ENCODE results near the gene AEN. TPM values are rescaled to one million over a fixed set of nuclear protein-coding genes. Genes with fewer than 3 reads are reported as not detected.

Gene AEN, protein sequence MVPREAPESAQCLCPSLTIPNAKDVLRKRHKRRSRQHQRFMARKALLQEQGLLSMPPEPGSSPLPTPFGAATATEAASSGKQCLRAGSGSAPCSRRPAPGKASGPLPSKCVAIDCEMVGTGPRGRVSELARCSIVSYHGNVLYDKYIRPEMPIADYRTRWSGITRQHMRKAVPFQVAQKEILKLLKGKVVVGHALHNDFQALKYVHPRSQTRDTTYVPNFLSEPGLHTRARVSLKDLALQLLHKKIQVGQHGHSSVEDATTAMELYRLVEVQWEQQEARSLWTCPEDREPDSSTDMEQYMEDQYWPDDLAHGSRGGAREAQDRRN
- total RNA-seq, result 100 to 1,000 TPM in 1 of 2 donors, 10 to 100 TPM in 1; 24.2 to 122 TPM

DNA sequence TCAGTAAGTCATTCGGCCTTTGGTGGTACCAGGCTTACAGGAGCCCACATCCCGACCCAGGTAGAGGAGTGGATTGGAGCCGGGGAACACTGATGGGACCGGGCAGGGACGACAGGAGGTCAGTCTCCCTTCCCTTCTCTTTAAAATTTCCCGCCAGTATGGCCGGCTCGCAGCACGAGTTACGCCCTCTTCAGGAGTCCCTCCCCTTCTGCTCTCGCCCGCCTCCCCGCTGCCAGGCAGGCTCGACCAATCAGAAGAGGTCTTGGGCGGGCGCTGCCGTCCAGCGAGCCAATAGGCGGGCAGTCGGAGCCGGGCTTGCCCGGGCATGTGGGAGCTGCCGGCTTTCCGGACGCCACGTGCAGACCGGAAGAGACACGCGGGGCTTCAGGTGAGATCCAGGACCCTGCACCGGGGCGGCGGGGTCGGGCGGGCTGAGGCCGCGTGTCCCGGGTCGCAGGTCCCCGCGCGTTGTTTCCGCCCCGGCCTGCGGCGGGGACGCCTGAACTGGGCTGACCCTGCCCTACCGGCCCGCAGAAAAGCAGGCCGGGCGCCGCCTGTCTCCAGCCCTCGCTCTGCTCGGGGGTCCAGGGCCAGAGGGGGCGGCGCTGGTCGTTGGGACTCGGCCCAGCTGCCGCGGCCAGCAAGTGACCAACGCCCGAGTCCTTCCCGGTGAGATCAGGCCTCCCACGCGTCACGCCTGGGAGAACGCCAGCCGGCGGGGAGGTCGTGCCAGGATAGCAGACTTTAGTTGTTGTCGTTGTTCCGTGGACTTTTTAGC is at the start of gene AEN:
TSS of gene AEN (plus strand) at position 346 of the 778 bp plus-strand sequence. CDS start 4,870 bp downstream, outside the sequence.
- Mint-ChIP-seq H3K27ac (peak within 1 kb of the TSS; percentile 92 to 99), H3K36me3 (peaks cover 10 to 45% of the 10 kb centered on the region in 2 donors), H3K9me3 (no peaks in the 10 kb centered on the region)
- DNase-seq (ENCODE audit: low spot score in 2 of 2), result peak; percentile 94 to 98
- ATAC-seq, result peak; percentile 78 to 83

DNA sequence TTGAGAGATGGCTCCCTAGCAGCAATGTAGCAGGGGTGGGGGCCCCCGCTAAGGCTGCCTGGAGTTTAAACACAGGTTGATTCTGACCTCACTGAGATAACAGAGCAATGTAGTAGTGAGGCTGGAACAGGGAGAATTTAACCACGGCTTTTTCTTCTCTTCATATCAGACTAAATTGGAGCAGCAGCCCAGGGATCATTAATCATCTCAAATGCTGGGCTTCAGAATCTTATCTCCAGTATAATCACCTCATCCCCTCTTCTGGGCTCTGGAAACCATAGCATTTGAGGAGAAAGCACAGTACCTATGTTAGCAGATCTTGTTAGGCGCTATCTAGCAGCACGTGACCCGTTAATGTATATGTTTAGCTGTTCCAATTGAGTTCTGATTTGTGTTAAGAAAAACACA is 49.3 kb upstream of the AEN start:
- no peaks in the 10 kb centered on the region for H3K9me3 Mint-ChIP-seq
- H3K27ac Mint-ChIP-seq, result no peak overlapping the region
- DNase-seq (ENCODE audit: low spot score in 2 of 2) (no peak), ATAC-seq (no peak)
- no peaks in the 10 kb centered on the region for H3K36me3 Mint-ChIP-seq

DNA sequence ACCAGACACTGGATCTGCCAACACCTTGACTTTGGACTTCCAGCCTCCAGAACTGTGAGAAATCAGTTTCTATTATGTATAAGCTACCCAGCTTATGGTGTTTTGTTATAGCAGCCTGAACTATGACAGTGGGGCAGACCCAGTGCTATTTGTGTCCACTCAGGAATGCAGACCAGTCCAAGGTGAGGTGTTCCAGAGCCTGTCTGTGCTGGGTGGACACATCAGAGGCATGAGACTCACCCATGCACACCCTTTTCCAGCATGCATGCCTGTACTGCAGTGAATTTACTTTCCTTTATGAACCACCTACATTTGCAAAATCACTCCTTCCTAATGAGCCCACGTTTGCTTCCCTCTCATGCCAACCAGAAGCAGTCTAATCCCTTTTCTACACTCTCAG is 47.1 kb upstream of the AEN start:
- no peaks in the 10 kb centered on the region for H3K36me3 Mint-ChIP-seq
- no peak overlapping the region for H3K27ac Mint-ChIP-seq
- no peak for ATAC-seq
- DNase-seq (ENCODE audit: low spot score in 2 of 2), result no peak
- H3K9me3 Mint-ChIP-seq, result no peaks in the 10 kb centered on the region

DNA sequence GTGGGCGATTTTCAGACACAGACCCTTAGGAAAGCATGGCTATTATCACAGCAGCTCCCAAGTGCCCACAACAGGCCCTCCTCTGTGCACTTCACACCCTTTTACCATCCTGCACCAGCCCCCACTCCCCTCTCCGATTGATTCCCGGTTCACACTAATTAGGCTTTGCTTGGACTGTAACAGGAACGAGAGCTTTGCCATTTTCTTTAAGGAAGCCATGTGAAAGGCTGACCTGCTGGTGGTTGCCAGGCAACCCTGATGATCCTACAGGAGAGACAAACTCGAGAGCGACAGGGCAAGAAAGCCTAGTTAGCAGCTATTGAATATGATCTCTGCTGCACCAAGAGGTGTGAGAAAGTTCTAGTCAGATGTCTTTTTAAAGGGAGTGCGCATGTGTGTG is 46.5 kb upstream of the AEN start:
- H3K9me3 Mint-ChIP-seq, result no peaks in the 10 kb centered on the region

GRCh38 chr15:88579322-88579721 is 41.8 kb upstream of the AEN start:
- H3K36me3 Mint-ChIP-seq, result no peaks in the 10 kb centered on the region
- ATAC-seq, result no peak
- no peak for DNase-seq (ENCODE audit: low spot score in 2 of 2)
- H3K27ac Mint-ChIP-seq, result no peak overlapping the region
- no peaks in the 10 kb centered on the region for H3K9me3 Mint-ChIP-seq

More for the DNA sequence above, 46.5 kb upstream of the AEN start:
- DNase-seq (ENCODE audit: low spot score in 2 of 2) (no peak), ATAC-seq (no peak)
- Mint-ChIP-seq H3K27ac (no peak overlapping the region), H3K36me3 (no peaks in the 10 kb centered on the region)

GRCh38 chr15:88580532-88580931 is 40.6 kb upstream of the AEN start:
- Mint-ChIP-seq H3K36me3 (no peaks in the 10 kb centered on the region), H3K27ac (no peak overlapping the region), H3K9me3 (no peaks in the 10 kb centered on the region)
- ATAC-seq, result no peak
- no peak for DNase-seq (ENCODE audit: low spot score in 2 of 2)

DNA sequence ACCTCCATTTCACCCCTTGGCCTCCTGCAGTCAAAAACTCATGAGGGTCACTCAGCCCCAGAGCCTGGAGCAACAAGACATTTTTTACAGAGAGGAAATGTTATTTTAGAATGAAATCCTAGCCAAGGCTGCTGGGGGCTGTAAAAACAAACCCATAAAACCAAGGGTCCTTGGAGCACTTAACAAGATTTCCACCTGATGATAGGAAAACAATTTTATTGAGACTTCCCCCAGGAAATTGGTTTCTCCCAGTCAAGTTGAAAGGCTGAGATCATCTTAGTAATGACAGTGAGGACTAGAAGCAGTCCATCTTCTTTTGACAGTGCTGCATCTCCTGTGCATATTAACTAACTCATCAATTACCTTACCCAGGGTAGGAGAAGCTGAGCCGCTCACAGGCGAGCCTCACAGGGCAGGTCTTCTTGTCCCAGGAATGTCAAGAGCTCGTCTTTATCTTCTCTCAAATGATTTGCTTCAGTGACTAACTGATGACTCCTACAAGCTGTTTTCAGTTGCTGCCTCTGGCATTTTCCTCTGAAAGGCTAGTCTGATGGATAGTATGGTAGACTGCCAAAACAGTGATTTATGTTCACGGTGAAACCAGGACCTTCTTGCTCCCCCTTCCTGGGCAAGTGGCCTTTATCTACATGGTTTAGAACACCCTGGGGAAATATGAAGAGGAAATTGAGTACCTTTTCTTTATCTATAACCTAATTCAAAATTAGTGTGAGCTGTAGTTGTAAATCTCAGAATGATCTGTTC is 34.6 kb upstream of the AEN start:
- ATAC-seq, result no peak
- no peak for DNase-seq (ENCODE audit: low spot score in 2 of 2)
- H3K27ac Mint-ChIP-seq, result no peak overlapping the region
- no peaks in the 10 kb centered on the region for H3K9me3 Mint-ChIP-seq
- no peaks in the 10 kb centered on the region for H3K36me3 Mint-ChIP-seq

GRCh38 chr15:88590759-88591158 is 30.4 kb upstream of the AEN start:
- DNase-seq (ENCODE audit: low spot score in 2 of 2), result no peak
- Mint-ChIP-seq H3K36me3 (no peaks in the 10 kb centered on the region), H3K27ac (no peak overlapping the region), H3K9me3 (no peaks in the 10 kb centered on the region)
- no peak for ATAC-seq

DNA sequence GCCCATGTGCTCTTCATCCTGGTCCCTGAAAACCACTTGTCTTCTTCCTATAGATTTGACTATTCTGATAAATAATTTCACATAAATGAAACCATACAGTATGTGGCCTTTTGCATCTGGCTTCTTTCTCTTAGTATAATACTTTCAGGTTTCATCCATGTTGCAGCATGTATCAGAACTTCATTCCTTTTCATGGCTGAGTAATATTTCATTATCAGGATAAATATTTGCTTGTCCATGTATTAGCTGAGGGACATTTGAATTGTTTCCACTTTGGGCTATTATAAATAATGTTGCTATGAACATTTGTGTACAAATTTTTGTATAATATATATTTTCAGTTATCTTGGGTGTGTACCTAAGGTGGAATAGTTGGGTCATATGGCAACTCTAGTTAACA is 29.8 kb upstream of the AEN start:
- no peaks in the 10 kb centered on the region for H3K9me3 Mint-ChIP-seq
- DNase-seq (ENCODE audit: low spot score in 2 of 2) (no peak), ATAC-seq (no peak)
- no peak overlapping the region for H3K27ac Mint-ChIP-seq
- H3K36me3 Mint-ChIP-seq, result no peaks in the 10 kb centered on the region

- ATAC-seq (no peak), DNase-seq (ENCODE audit: low spot score in 2 of 2) (no peak)
- H3K27ac Mint-ChIP-seq, result no peak overlapping the region
Observed at GRCh38 chr15:88603885-88604284, 17.3 kb upstream of the AEN start.

DNA sequence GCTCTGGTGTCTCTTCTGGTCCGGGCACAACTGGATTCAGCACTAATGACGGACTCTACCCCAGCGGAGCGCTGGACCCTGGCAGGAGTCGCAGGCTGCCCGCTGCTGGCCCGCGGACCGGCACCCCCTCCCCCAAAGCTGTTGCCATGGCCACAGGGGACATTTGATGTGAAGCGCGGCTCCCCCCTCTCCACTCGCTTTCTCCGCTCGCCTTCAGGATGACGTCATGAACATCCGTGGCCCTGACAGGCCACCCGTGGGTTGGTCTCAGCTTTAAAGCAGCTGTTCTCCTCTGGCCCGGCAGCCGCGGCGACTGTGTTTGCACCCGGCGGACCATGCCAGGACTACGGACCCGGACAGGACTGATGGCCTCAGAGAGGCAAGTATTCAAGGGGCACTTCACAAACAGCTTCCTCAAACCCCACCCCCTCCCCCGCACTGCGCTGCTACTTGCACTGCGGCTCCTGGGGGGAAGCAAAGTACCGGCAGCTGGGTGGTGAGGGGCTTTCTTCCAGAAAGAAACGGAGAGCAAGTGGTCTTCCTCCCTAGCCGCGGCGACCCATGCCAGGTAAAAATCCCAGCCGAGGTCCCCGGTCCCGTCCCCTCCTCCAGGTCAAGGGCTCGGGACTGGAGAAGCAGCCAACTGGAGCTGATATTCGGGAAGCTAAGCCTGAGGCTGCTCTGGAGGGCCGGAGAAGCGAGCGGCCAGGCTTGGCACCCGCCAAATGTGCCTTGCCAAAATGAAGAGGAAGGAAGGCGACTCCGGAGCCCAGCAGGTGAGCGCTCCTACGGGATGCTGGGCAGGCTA is 16.6 kb upstream of the AEN start:
- Mint-ChIP-seq H3K36me3 (peaks cover 14 to 18% of the 10 kb centered on the region in 2 donors), H3K9me3 (no peaks in the 10 kb centered on the region), H3K27ac (no peak overlapping the region)
- ATAC-seq (no peak), DNase-seq (ENCODE audit: low spot score in 2 of 2) (no peak)

More at GRCh38 chr15:88603885-88604284, 17.3 kb upstream of the AEN start:
- no peaks in the 10 kb centered on the region for H3K9me3 Mint-ChIP-seq
- H3K36me3 Mint-ChIP-seq, result peaks cover 14 to 18% of the 10 kb centered on the region in 2 donors

DNA sequence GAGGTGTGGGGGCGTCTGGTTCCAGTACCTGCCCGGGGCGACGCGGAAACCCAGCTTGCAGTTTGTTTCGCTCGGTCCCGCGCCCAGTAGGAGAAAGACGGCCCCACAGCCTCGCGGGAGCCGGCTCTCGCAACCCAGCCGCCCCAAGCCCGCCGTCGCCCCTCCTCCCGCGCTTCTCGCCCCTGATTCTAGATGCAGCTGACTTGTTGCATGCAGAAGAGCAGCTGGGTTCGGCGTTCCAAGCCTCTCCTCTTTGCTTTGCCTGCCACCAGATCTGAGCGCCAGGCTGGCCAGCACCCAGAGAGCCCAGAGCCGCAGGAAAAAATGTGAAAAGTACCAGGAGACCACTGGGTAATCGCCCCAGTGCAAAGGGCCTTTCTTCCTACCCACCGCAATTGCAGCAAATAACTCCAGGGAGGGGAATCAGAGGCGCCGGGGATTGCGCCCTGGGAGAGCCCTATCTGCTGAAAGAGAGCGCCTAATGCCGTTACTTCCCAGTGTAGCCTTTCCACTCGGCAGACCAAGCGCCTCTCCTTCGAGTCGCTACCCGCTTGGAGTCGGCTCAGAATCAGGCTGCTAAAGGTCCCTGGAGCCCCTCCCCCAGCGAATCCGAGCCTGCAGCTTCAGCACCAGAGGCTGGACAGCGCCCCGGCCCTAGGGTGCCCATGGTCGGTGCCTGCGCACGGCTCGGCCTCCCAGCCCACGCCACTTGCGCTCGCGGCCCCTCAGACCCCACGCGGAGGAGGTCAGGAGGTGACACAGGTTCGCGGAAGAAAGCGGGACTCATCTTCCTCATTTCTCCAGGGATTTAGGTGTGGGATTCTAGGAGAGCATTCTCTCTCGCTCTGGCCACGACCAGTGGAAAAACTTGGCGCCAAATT is 15.7 kb upstream of the AEN start:
- Mint-ChIP-seq H3K27ac (no peak overlapping the region), H3K36me3 (peaks cover 14 to 18% of the 10 kb centered on the region in 2 donors), H3K9me3 (no peaks in the 10 kb centered on the region)
- peak in 1 of 2 donors; percentile 65 for ATAC-seq
- DNase-seq (ENCODE audit: low spot score in 2 of 2), result peak in 1 of 2 donors; percentile 64

- ATAC-seq (no peak), DNase-seq (ENCODE audit: low spot score in 2 of 2) (no peak)
- peaks cover 14 to 18% of the 10 kb centered on the region in 2 donors for H3K36me3 Mint-ChIP-seq
- H3K9me3 Mint-ChIP-seq, result no peaks in the 10 kb centered on the region
- no peak overlapping the region for H3K27ac Mint-ChIP-seq
Observed at GRCh38 chr15:88606070-88606794, 14.9 kb upstream of the AEN start.

DNA sequence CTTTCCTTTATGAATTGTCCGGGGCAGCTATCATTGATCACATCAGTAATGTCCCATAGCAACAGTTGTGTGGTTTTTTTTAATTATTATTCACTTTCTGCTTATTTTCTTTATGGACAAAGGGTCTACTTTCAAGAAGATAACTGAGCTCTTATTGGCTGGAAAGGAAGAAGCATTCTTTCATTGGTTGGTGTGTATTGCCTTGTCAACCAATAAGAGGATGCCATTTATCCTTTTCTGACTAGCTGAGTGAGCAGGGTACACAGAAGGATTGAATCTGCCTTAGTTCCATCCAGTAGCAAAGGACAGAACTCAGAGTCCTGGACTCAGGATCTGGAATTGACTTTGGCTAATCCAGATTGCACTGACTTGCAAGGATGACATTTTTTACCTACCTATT is 13.2 kb upstream of the AEN start:
- Mint-ChIP-seq H3K27ac (no peak overlapping the region), H3K9me3 (no peaks in the 10 kb centered on the region), H3K36me3 (peaks cover 14 to 18% of the 10 kb centered on the region in 2 donors)
- ATAC-seq (no peak), DNase-seq (ENCODE audit: low spot score in 2 of 2) (no peak)

DNA sequence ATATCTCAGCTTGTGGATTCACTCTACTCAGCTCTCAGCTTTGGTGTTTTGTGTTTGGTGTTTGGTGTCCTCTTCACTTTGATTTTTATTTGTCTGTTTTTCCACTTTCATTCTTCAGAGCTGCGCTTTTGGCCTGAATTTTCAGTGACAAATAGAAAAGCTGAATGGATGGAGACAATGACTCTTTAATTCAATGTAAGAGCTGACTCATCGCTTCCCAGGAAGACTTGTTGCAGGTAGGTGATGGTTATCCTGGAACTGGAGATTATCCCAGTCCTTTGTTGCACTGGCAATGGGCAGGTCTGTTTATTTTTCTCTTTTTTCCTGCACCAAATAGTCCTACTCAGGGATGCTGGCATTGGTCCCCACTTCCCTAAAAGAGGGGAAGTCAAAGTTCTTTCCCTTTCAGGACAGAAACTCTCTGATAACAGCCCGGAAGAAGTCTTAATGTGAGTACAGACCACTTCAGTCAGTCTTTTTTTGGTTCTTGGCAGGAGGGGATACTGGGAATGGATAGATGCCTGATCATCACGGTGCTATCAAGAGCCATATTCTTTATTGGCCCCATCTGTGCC is 12.4 kb upstream of the AEN start:
- ATAC-seq (no peak), DNase-seq (ENCODE audit: low spot score in 2 of 2) (no peak)
- no peaks in the 10 kb centered on the region for H3K9me3 Mint-ChIP-seq
- peaks cover 13 to 15% of the 10 kb centered on the region in 2 donors for H3K36me3 Mint-ChIP-seq
- no peak overlapping the region for H3K27ac Mint-ChIP-seq
